HG03064 (cell line): Measurements from ENCODE around the gene TAB2.
"Not testable (repeated sequence)": the region's sequence is repeated elsewhere in the genome, so short reads cannot be mapped to it uniquely, and the experiment has no call there.

Source experiments
- ATAC-seq: cut with Tn5 transposase; IDR thresholded peaks from one replicate; pipeline ENCODE4 v1.9.1; 2021; ENCODE audit warnings: low read depth; ENCODE audit not compliant: unreplicated experiment

Gene TAB2

DNA sequence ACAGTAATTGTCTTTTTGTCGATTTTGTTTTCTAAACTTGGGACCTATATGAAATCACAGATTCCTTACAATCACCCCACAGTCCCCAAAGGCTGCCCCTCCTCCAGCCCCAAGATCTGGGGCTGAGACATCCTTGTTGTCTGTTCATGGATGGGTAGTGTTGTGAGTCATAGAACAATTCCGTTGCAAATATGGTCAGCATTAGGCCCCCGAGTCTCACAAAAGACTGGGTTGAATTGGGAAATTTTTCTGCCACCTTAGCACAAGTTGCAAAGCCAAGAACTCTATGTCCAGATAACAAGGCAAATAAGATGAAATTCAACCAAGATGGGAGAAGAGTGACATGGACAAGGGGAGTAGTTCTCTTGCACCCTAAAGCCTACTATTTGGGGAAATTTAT is 10.5 kb upstream of the TAB2 start:
- ATAC-seq: no peak

DNA sequence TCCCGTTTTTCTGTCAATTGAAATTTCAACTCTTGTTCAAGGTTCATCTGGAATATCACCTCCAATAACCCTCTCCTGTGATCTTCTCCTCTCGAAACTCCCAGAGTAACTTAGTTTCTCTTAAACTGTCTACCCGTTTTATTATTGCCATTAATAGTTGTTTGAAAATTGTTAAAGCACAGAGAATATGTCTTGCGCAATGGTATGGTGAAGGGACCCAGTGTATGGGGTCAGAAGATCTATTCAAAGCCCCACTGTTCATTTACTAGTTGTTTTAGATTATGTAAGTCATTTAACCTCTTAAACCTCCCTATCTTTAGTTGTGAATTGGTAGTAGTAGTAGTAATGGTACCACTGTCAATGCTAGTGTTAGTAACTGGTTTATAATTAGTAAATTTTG is 6.2 kb upstream of the TAB2 start:
- ATAC-seq: no peak

DNA sequence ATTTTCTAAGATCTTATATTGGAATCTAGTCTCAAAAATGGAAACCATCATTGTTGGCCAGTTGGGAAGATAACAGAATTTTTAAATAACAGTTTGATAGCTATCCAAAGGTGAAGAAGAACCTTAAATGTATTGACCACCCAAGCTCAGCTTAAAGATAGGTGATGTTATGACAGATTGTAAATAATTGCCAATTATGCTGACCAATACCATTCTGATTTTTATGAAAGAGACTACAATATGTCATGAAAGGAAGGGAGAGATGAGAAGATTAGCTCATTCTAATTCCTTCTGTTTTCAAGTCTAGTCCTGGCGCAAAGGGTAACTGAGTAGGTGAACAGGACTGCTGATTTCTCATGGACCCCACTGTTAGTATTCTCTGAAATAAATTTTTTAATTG is 5.7 kb upstream of the TAB2 start:
- ATAC-seq: no peak

DNA sequence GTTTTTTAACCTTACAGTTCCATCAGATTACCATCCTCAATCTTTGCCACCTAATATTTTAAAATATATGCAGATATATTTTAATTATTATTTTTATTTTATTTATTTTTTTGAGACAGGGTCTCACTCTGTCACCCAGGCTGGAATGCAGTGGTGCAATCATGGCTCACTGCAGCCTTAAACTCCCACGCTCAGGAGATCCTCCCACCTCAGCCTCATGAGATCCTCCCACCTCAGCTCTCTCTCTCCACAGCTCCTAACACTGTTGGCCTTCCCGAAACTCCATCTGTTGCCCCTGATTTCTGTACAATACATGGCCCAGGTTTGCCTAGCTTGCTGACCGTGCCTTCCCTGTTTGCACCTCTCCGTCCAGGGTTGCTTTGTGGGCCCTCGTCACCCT is 4.4 kb upstream of the TAB2 start:
- ATAC-seq: no peak

DNA sequence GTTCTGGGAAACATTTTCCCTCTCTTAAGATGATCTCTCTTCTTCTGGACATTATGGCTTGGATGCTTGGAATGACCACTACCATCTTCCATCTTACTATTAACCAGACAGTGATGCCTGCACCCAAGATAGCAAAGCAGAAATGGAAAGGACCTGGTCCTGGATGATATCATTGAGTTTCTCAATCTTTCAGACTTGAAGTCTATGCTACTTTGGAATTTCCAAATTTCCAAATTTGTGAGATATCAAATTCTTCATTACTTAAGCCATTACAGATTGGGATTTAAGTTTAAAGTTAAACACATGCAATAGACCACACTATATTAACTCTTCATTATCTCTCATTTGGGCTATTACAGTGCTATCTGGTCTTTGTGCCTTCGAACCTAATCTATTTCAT is 3.7 kb upstream of the TAB2 start:
- no peak for ATAC-seq

DNA sequence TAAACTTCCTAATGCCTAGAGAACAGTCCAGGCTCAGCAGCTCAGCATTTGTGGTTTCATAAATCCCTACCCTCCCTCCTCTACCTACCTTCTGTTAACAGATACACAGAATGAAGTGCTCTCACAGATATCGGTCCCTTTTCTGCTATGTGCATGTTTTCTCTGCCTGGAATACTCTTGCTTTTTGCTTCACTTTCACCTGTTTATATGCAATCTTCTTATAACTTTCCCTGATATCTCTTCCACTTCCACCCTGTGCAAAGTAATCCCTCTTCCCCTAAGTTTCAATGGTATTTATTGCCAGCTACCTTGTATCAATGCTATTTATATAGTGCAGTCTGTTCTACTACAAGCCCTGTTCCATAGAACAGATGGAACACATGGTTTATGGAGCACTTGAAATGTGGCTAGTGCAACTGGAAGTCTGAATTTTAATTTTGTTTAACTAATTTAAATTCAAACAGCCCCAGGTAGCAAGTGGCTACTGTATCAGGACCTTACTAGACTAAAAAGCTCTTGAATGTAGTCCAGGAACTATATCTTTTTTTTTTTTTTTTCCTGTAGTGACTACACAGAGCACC is 3.1 kb upstream of the TAB2 start:
- ATAC-seq: no peak

DNA sequence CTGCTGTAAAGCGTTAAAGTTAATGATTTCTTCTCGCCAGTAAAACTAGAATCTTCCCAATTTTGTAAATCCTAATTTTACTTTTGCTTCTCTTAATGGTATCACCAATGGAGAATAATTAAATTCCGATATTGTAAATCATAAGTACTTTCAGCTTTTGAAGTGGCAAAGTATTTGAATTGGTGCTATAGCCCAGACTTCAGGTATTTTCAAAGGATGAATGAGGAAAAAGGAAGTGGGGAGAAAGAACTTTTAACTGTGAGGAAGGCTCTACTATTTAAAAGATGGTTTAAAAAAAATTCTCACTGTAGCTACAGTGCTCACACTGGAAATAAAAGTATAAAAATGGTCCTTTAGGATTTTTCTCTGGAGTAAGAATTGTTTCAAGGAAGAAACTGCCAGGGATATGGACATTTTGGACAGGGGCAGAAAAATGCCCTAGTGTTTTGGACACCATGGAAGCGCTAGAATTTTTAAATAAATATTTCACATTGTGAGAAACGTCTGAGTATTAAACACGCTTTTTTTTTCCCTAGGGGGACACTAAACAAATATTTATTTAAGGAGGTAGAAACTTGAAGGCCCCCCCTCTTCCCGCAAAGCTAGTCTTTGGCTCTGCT is 1.3 kb upstream of the TAB2 start:
- ATAC-seq: no peak

DNA sequence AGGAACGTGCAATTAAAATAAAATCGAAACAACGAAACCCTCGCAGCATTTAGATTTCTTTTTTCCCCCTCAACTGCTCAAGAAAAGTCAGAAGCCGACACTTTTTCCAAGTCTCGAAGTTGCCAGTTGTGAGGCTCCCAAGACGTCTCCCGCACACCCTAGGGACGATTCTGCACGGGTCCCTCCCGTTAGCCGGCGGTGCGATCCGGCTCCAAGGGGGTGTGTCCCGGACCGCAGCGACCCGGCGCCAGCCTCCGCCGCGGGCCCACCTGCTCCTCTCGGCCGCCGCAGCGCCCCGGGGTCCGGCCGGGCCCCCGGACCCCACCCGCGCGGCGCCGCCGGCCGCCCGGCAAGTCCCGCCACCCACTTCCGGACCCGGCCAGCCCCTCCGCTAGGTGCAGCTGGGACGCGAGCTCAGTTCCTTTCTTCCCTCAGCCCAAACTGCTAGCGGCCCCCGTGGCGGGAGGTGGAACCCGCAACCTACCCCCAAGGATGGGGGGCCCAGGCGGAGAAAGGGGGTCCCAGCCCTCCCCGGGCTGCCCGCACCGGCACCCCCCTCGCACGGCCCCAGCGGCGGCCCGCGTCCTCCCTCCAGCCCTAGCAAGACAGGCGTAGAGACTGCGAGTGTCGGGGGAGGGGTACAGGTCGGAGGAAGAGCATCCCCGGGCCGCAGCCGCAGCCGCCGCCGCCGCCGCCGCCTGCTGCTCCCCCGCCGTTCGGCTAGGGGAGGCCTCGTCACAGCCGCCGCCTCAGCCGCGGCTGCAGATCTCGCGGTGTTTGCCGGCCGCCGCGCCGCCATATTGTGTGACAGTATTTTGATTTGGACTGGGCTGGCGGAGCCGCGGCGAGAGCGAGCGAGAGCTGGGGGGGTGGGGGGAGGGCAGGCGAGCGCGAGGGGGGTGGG is 520 bp upstream of the TAB2 start:
- peak; percentile 71 for ATAC-seq

DNA sequence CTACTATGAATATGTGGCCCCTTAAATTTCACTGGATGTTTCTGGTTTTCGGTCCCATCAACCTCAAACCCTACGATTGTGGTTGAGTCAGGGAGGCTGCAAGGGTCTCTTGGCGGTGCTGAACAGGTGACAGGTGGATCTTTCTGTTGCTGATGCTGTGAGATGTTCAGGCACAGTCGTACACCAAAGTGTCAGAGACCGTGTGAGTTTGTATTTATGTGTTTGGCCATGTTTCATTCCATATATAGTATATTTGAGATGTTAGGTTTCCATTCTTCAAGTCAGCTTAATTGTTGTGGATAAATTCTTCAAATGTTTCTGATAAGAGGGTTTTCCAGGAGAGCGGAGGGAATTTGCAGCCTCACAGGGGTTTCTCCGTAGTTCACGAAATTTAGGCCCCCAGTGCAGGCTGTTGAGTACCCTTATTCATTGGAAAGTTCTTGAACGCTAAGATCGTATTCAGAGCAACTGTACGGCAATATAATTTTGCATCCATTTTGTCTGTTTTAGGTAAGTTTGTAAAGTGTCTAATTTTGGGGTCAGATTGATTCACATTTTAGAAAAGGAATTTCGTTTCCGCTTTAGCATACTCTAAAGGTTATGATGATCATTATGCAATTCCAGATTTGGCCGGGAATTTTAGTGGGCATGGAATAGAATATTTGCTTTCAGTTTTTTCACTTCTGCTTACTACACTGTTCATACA is 1.2 kb downstream of the TAB2 start:
- ATAC-seq: peak; percentile 13

DNA sequence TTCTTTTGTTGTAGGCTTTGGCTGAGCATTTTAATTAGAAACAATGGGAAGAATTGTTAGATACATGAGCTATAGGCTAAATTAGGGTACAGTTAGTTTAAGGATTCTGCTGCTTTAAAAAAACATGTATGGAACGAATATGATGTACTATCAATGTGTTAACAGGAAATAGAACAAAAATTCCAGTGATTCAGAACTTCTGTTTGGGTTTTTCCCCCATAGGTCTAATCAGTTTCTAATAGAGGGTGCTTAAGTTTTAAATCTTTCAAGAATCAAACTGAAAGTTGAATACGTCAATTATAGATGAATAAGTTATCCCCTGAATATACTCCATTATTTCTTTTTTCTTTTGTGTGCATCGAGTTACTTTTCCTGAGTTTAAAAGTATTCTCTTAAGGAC is 1.9 kb downstream of the TAB2 start:
- no peak for ATAC-seq

DNA sequence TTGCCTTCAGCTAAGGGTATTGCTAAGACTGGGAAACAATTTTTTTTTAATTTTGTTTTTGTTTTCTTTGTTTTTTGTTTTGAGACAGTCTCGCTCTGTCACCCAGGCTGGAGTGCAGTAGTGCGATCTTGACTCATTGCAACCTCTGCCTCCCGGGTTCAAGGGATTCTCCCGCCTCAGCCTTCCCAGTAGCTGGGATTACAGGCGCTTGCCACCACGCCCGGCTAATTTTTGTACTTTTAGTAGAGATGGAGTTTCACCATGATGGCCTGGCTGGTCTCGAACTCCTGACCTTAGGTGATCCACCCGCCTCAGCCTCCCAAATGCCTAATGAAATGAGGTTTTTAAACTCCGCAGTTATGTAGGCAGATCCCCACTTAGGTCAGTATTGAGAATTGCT is 2.5 kb downstream of the TAB2 start:
- ATAC-seq: not testable (repeated sequence)

DNA sequence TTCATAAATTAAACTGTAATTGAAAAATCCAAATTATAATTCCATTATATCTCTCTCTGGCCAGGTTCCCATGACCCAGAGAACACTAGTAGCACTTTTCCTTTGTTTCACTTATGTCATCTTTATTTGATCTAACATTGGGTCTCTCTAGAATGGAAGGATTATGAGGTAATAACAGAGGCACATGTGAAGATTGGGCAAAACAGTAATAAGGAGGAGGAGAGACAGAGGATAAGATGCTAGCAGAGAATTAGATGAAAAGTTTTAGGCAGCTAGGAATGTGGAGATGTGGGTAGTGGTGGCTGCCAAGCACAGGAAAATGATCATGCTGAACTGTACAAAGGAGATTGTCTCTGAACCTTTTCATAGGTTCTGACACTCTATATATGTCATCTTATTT is 3.3 kb downstream of the TAB2 start:
- ATAC-seq: no peak

DNA sequence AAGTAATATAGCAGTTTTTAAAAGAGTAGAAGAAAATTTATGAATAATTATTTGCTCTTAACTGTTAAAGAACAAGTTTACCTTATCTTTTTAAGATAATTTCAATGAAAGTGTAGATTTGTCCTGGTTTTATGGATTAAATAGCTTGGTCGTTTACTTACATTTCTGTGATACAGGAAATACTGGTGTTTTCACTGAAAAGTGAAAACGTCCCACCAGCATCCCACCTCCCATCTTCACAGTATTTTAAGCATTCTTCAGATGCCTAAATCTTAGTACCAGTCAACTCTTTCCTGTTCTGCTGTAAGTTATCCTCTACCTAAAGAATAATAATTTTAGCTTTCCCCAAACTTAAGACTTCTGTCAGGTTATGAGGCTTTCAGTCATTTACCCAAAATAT is 5.8 kb downstream of the TAB2 start:
- no peak for ATAC-seq

DNA sequence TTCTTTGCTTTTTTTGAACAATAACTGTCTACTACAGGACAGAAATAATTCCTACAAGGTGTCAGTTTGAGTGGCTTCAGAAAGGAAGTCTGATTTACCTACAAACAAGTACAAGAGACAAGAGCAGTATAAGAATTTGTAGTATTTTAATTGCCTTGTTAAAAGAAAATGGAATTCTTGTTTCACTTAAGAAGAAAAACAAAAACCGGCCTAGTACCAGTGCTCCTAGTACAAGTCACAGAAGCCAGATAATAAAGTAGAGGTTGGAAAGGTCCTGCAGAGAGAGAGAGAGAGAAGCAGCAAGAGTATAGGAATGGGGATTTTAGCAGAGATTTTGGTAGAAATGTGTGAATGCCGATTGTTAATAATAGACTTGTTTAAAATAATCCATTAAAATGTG is 6.4 kb downstream of the TAB2 start:
- no peak for ATAC-seq

DNA sequence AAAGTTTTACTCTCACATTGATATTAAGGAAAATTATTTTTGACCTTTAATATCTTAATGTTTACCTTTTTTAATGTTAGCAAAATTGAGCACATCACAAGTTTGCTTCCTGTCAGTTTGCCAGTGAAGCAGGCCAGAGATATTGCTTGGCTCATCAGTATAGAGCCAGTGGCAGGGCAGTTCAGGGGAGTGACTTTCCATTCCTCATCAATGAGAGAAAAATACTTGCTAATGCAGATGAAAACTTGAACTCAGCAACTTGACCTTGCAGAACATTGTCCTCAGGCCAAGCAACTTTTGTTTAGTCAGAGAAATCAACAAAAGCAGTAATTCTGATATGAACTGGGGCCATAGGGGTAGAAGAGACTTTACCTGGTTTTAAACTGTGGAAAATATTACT is 6.9 kb downstream of the TAB2 start:
- ATAC-seq: no peak

DNA sequence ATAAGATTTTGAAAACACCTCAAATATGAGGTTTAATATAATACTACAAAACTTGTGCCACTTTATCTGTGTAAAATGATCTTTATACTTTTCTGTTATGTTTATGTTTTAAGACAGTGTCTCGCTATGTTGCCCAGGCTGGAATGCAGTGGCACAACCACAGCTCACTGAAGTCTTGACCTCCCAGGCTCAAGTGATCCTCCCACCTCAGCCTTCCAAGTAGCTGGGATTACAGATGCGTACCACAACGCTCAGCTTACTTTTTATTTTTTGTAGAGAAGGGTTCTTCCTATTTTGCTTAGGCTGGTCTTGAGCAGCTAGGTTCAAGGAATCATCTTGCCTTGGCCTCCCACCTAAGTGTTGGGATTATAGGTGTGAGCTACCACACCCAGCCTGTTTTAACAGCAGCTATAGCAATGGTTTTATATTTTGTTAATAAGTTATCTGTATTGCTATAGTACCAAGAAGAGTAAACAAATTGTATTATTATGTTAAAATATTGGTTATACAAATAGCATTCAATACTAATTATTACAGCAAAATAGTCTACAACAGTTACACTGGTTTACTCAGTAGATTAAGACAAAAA is 8.2 kb downstream of the TAB2 start:
- no peak for ATAC-seq

DNA sequence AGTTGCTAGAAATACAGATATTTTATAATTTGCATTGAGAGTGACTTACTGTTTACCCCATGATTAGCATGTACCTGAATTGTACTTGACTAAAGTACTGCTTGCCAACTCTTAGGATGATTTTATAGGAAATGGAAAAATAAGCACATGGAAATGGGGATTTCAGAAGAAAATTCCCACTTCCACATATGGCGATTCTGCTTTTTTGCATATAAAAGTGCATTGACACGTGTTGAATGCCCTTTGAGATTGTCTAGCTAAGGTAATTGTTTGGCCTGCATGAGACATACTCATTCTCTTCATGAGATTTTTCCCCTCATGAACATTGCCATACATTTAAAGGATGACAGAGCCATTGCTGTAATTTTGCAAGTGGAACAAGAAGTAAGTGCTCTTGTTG is 10.1 kb downstream of the TAB2 start:
- ATAC-seq: no peak

DNA sequence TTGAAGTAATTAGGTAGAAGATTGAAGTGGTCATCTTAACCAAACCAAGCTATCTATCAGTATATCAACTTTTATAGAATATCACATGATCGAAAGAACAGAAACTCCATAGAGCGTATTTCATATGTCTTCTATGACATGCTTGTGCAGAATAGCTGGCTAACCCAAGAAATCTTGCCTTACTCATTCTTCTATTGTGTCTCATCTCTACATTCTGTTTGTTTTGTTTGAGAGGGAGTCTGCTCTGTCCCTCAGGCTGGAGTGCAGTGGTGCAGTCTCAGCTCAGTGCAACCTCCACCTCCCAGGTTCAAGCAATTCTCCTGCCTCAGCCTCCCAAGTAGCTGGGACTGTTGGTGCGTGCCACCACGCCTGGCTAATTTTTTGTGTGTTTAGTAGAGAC is 10.6 kb downstream of the TAB2 start:
- ATAC-seq: no peak

DNA sequence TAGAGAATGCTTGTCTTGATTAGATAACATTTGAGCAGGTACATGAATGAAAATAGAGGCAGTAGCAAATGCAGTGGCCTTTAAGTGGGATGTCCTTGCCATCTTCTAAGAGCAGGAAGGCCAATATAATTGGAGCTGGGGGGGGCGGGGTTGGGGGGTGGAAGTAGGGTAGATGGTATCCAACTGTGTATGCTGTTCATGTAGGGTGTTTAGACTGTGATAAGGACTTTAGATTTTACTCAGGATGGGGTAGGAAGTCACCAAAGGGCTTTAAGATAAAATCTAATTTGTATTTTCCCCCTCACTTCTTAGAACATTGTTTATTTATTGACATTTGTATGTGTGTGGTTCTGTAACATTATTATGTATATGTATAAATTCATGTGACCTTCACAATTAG is 12.0 kb downstream of the TAB2 start:
- ATAC-seq: no peak

DNA sequence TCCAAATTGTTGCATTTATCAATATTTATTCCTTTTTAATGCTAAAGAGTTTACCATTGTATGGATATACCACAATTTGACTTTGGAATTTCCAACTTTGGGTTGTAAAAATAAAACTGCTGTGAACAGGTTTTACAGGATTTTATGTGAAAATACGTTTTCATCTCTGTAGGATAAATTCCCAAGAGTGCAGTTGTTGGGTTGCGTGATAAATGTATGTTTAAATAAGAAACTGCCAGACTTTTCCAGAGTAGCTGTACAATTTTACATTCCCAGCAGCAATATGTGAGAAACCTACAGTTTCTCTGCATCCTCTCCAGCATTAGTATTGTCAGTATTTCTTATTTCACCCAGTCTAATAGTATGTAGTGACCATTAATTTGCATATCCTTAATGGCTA is 12.6 kb downstream of the TAB2 start:
- no peak for ATAC-seq
